HepG2 (cell line): ENCODE data around the gene SGF29. TPM values are rescaled to one million over a fixed set of nuclear protein-coding genes. Genes with fewer than 3 reads are reported as not detected.

Experiments used
- AHDC1 ChIP-seq: sonication (generic); formaldehyde crosslinking; IDR thresholded peaks from 2 replicates; pipeline ENCODE4 v1.5.1; 2020; ENCODE audit warnings: mild to moderate bottlenecking, missing genetic modification reagents, borderline replicate concordance
- ELF3 ChIP-seq: IDR thresholded peaks from 2 replicates; pipeline ENCODE4 v1.6.1; 2016; ENCODE audit warnings: missing genetic modification reagents, missing compliant biosample characterization
- HNRNPLL ChIP-seq: fragments of 200-400 bp; formaldehyde crosslinking; IDR thresholded peaks from 2 replicates; pipeline ENCODE4 v1.6.1; 2017; ENCODE audit warnings: mild to moderate bottlenecking, low read depth, low read length; ENCODE audit not compliant: poor library complexity, severe bottlenecking
- MTA1 ChIP-seq: sonication (generic); formaldehyde crosslinking; IDR thresholded peaks from 2 replicates; pipeline ENCODE4 v1.4.0; 2020; ENCODE audit warnings: missing genetic modification reagents, mild to moderate bottlenecking, borderline replicate concordance
- MTF2 ChIP-seq: sonication (generic); formaldehyde crosslinking; IDR thresholded peaks from 2 replicates; pipeline ENCODE4 v1.5.0; 2020; ENCODE audit warnings: missing genetic modification reagents, borderline replicate concordance
- PHF20 ChIP-seq: sonication (generic); formaldehyde crosslinking; IDR thresholded peaks from 2 replicates; pipeline ENCODE4 v1.5.0; 2020; ENCODE audit warnings: mild to moderate bottlenecking, missing genetic modification reagents
- TBX3 ChIP-seq: fragments of 450-650 bp; IDR thresholded peaks from 2 replicates; pipeline ENCODE4 v1.6.1; 2017; ENCODE audit warnings: antibody characterized with exemption, mild to moderate bottlenecking, inconsistent platforms, borderline replicate concordance
- USF2 ChIP-seq, 2 experiments: sonication (generic) in 1 of 2; formaldehyde crosslinking in 1 of 2; IDR thresholded peaks; 2 replicates each; pipeline versions ENCODE4 v1.5.1 to v1.6.1; 2011 to 2020; ENCODE audit warnings: borderline replicate concordance in 1 of 2, low read depth in 1 of 2, low read length in 1 of 2, mild to moderate bottlenecking in 1 of 2, missing genetic modification reagents in 1 of 2, moderate library complexity in 1 of 2
- XRCC5 ChIP-seq: fragments of 200-400 bp; formaldehyde crosslinking; optimal IDR thresholded peaks from 2 replicates; pipeline ENCODE3; 2017; ENCODE audit warnings: mild to moderate bottlenecking, low read length
- ZBTB3 ChIP-seq: sonication (generic); formaldehyde crosslinking; IDR thresholded peaks from 2 replicates; pipeline ENCODE4 v1.4.0; 2020; ENCODE audit warnings: low read depth, mild to moderate bottlenecking, moderate library complexity, missing genetic modification reagents, borderline replicate concordance
- ZMYM4 ChIP-seq: sonication (generic); formaldehyde crosslinking; IDR thresholded peaks from 2 replicates; pipeline ENCODE4 v1.8.1; 2023; ENCODE audit warnings: mild to moderate bottlenecking, missing genetic modification reagents
- ZNF574 ChIP-seq: sonication (generic); formaldehyde crosslinking; IDR thresholded peaks from 2 replicates; pipeline ENCODE4 v1.4.0; 2020; ENCODE audit warnings: missing genetic modification reagents
- ZNF615 ChIP-seq: sonication (generic); formaldehyde crosslinking; IDR thresholded peaks from 2 replicates; pipeline ENCODE4 v1.5.0; 2020; ENCODE audit warnings: mild to moderate bottlenecking, missing genetic modification reagents, borderline replicate concordance
- ZNF800 ChIP-seq: sonication (generic); formaldehyde crosslinking; IDR thresholded peaks from 2 replicates; pipeline ENCODE4 v1.4.0; 2020; ENCODE audit warnings: missing genetic modification reagents
- polyA plus RNA-seq, 8 experiments: library from polyadenylated mRNA; depleted of rRNA in 3 of 8; stranded (reverse) in 7 of 8; unstranded in 1 of 8; fragments of >200 nt; fragmentation: Illumina TruSeq in 4 of 8; extraction: Trizol in 4 of 8; gene quantifications; 2 replicates each; pipeline versions ENCODE4 v1.2.1 to v1.2.3, GENCODE V29; 2011 to 2016; ENCODE audit warnings: low read depth in 4 of 8, missing spikeins in 1 of 8, mixed read lengths in 1 of 8; ENCODE audit not compliant: insufficient read depth in 1 of 8
- total RNA-seq, 5 experiments: library from RNA; depleted of rRNA; stranded (reverse); fragments of >200 nt; fragmentation: Illumina TruSeq; extraction: Trizol; gene quantifications; 2 replicates each; pipeline ENCODE4 v1.2.3, GENCODE V29; 2016; ENCODE audit warnings: low read depth in 1 of 5

SGF29 gene
- total and polyA plus RNA-seq, 2 of the 13 experiments (the other 11 are each of a cell fraction or from before 2014, with no cell fraction given) = 5.0 to 29.4 TPM

- TF ChIP-seq HNRNPLL = no peak
- TF ChIP-seq ZNF800 (CRISPR knock-in tag) = no peak
- peak; percentile 85 for TF ChIP-seq XRCC5
- 0 out of 2 replicates have a peak, but pooled peaks have one; percentile 18 for TF ChIP-seq ELF3 (CRISPR knock-in tag)
- TF ChIP-seq AHDC1 (CRISPR knock-in tag) = no peak
- 0 out of 2 replicates have a peak, but pooled peaks have one; percentile 12 for TF ChIP-seq ZMYM4 (CRISPR knock-in tag)
- TF ChIP-seq MTA1 (CRISPR knock-in tag) = no peak
- no peak for TF ChIP-seq ZBTB3
- TF ChIP-seq TBX3 = no peak
- no peak for TF ChIP-seq USF2 (IDR thresholded peaks at IDR 0.05; ENCODE audit: low read depth, low read length)
- no peak for TF ChIP-seq USF2 (CRISPR knock-in tag; IDR thresholded peaks at IDR 0.05; ENCODE audit: borderline replicate concordance)
- no peak for TF ChIP-seq ZNF615 (CRISPR knock-in tag)
- TF ChIP-seq ZNF574 (CRISPR knock-in tag) = no peak
- TF ChIP-seq MTF2 (CRISPR knock-in tag) = no peak
- no peak for TF ChIP-seq PHF20 (CRISPR knock-in tag)
Observed at GRCh38 chr16:28531777-28532744, 21.7 kb upstream of the SGF29 start (continued).
